Panc1 (cell line): ENCODE results near the gene ABCC4. TPM values are rescaled to one million over a fixed set of nuclear protein-coding genes. Genes with fewer than 3 reads are reported as not detected.

Experiments
- ATAC-seq: fragments of 200-7000 bp; cut with Tn5 transposase; 2 replicates; pipeline ENCODE4 v1.9.1; 2020; ENCODE audit warnings: mild to moderate bottlenecking, moderate library complexity
- BruUV-seq: library from RNA; stranded (reverse); fragments of 400-500 nt; replicated peaks from 2 replicates; lab custom pipeline; 2021; lab: Mats Ljungman, UMichigan
- CTCF ChIA-PET: fragments of 300-600 bp; sonication (Branson Sonifier 250); formaldehyde crosslinking; loops from one replicate; lab custom pipeline; 2022; ENCODE audit warnings: antibody characterized with exemption; lab: Charles Lee
- POLR2A ChIA-PET: fragments of 300-600 bp; sonication (Branson Sonifier 250); formaldehyde crosslinking; loops from one replicate; lab custom pipeline; 2022; ENCODE audit warnings: antibody characterized with exemption; lab: Charles Lee
- DNase-seq: peaks from one replicate; pipeline ENCODE4 v3.0.0-alpha.2; 2010; ENCODE audit warnings: low read depth, low spot score
- H3K27ac ChIP-seq: 2 replicates; pipeline ENCODE4 v1.5.1; 2011; ENCODE audit warnings: mild to moderate bottlenecking, low read length, inconsistent platforms
- H3K27me3 ChIP-seq: fragments of 200-500 bp; sonication (Bioruptor generic); 2 replicates; pipeline ENCODE4 v1.6.0; 2014; ENCODE audit warnings: low read length, inconsistent platforms; ENCODE audit not compliant: control insufficient read depth, insufficient read depth
- H3K36me3 ChIP-seq: fragments of 200-500 bp; sonication (Bioruptor generic); 2 replicates; pipeline ENCODE4 v1.5.1; 2014; ENCODE audit warnings: inconsistent platforms, mild to moderate bottlenecking, low read length, moderate library complexity; ENCODE audit not compliant: control insufficient read depth, insufficient read depth
- H3K4me1 ChIP-seq: 2 replicates; pipeline ENCODE4 v1.5.1; 2011; ENCODE audit warnings: inconsistent platforms, mild to moderate bottlenecking, low read length, moderate library complexity; ENCODE audit not compliant: control insufficient read depth, insufficient read depth
- H3K4me3 ChIP-seq, 2 experiments: 2 replicates each; pipeline ENCODE4 v1.5.1; 2011 to 2012; ENCODE audit warnings: low read depth in 2 of 2, low read length in 2 of 2, mild to moderate bottlenecking in 2 of 2, inconsistent platforms in 1 of 2, moderate library complexity in 1 of 2
- H3K9me3 ChIP-seq: fragments of 200-500 bp; sonication (Bioruptor generic); 2 replicates; pipeline ENCODE4 v1.5.1; 2014; ENCODE audit warnings: low read depth, mild to moderate bottlenecking, inconsistent platforms, low read length, moderate library complexity; ENCODE audit not compliant: control insufficient read depth, insufficient read depth
- POLR2AphosphoS5 ChIP-seq: IDR thresholded peaks from 2 replicates; pipeline ENCODE4 v1.6.1; 2012; ENCODE audit warnings: mild to moderate bottlenecking, low read depth, low read length, moderate library complexity
- SIN3A ChIP-seq: IDR thresholded peaks from 2 replicates; pipeline ENCODE4 v1.6.1; 2012; ENCODE audit warnings: low read depth, mild to moderate bottlenecking, low read length, moderate library complexity, borderline replicate concordance; ENCODE audit not compliant: insufficient read depth
- TCF7L2 ChIP-seq: IDR thresholded peaks from 2 replicates; pipeline ENCODE4 v1.6.1; 2011; ENCODE audit warnings: mild to moderate bottlenecking, low read depth, low read length, inconsistent platforms
- in situ Hi-C: cut with HindIII; loops from 2 replicates; pipeline ENCODE4 v1.10.0; 2016; ENCODE audit warnings: low sequenced_read_pairs, low pct_unique_long_range_greater_than_20kb
- intact Hi-C: fragments of 100-400 bp; cut with micrococcal nuclease; formaldehyde crosslinking; loops from one replicate; pipeline ENCODE4 v1.10.0; 2022; ENCODE audit not compliant: unreplicated experiment
- total RNA-seq: library from RNA; stranded (reverse); gene quantifications from one replicate; pipeline ENCODE4 v1.2.1, GENCODE V29; 2021; ENCODE audit not compliant: unreplicated experiment
- TF ChIP-seq, protein P1 (sequence below): fragments of 450-650 bp; IDR thresholded peaks from 2 replicates; pipeline ENCODE4 v1.5.1; 2017; ENCODE audit warnings: mild to moderate bottlenecking

Gene ABCC4
- total RNA-seq, 1 experiment from 2014 or later, result 69.3 TPM

DNA sequence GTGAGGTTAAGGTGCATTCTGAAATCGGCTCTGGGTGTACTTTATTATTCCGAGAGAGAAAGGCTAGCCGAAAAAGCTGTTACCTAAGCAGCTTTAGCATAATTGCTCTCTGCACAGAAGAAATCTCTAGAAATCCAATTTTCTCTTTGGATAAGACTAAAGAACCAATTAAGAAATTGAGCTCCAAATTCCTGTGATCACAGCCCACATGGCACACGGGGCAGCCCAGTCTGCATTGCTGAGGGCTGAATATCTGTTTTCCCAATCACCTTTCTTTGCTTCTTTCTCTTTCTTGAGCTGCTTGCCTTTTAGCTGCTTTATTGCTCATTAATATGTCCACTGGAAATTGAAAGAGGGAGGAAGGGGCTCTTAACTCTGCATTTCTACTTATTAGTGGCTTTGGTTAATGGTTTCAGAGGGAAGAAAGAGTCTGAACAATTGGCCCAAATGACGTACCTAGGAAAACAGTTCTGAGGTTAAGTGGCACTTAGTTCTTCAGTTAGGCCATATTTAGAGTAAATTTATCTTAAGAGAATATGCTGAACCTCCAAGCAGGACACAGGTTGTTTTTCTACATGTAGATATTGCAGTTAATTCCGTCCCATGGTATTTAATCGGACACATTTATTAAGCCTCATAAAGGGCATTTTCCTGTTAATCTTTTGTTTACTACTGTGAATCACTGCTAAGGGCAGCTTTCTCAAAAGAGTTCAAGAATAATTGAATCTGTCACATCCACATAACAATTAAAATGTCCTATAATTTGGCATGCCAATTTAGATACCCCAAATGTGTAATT lies 265.7 kb downstream of the ABCC4 start:
- Histone ChIP-seq H3K27ac (no peak overlapping the region), H3K4me1 (no peaks in the 10 kb centered on the region), H3K4me3 (no peak overlapping the region), H3K9me3 (no peaks in the 10 kb centered on the region), H3K27me3 (no peaks in the 10 kb centered on the region), H3K36me3 (no peaks in the 10 kb centered on the region; the same call in 1 of the 2 replicates)
- CTCF ChIA-PET, result no interaction called here
- intact Hi-C loops, result no loop called here
- no TSS peak for BruUV-seq
- in situ Hi-C loops, result no loop called here
- POLR2A ChIA-PET, result no interaction called here
- DNase-seq (no peak), ATAC-seq (no peak)
- TF ChIP-seq, protein P1, sequence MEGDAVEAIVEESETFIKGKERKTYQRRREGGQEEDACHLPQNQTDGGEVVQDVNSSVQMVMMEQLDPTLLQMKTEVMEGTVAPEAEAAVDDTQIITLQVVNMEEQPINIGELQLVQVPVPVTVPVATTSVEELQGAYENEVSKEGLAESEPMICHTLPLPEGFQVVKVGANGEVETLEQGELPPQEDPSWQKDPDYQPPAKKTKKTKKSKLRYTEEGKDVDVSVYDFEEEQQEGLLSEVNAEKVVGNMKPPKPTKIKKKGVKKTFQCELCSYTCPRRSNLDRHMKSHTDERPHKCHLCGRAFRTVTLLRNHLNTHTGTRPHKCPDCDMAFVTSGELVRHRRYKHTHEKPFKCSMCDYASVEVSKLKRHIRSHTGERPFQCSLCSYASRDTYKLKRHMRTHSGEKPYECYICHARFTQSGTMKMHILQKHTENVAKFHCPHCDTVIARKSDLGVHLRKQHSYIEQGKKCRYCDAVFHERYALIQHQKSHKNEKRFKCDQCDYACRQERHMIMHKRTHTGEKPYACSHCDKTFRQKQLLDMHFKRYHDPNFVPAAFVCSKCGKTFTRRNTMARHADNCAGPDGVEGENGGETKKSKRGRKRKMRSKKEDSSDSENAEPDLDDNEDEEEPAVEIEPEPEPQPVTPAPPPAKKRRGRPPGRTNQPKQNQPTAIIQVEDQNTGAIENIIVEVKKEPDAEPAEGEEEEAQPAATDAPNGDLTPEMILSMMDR, result no peak
- no peak for TF ChIP-seq SIN3A

DNA sequence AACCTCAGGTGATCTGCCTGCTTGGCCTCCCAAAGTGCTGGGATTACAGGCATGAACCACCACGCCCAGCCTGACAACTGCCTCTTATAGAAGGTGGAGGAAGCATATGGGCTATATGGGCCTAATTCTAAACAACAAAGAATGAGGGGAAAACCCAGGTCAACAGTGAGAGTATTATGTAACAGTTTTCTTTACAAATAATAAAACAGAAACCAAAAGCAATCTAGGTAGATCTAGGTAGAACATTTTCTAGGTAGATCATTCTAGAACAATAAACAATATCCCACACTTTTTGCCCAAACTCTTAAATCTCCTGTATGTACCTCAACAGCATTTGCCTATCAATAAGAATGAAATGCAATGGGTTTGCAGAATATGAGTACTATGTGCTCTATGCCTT lies 267.4 kb downstream of the ABCC4 start:
- Histone ChIP-seq H3K27me3 (no peaks in the 10 kb centered on the region), H3K36me3 (no peaks in the 10 kb centered on the region; the same call in 1 of the 2 replicates), H3K9me3 (no peaks in the 10 kb centered on the region), H3K4me1 (no peaks in the 10 kb centered on the region), H3K27ac (no peak overlapping the region), H3K4me3 (no peak overlapping the region)
- ChIA-PET CTCF (no interaction called here), POLR2A (no interaction called here)
- intact Hi-C loops (no loop called here), in situ Hi-C loops (no loop called here)
- TF ChIP-seq, protein P1, result no peak
- DNase-seq (no peak), ATAC-seq (no peak)
- no TSS peak for BruUV-seq

DNA sequence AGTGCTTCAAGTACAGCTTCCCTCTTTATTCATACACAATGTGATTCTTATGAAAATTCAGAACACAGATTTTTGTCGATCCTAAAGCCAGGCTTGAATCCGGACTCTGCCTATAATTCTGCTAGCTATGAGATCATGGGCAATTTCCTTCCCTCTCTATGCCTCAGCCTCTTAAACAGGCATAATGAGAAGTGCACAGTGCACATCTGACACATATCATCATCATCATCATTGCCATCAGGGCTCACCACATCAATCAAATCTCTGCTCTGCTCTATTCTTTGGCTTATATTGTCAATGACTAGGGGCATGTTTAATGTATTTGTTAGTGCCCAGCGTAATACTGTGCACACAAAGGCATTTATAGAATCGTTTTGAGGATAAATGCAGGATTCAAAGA lies 269.1 kb downstream of the ABCC4 start:
- Histone ChIP-seq H3K27ac (no peak overlapping the region), H3K9me3 (no peaks in the 10 kb centered on the region), H3K4me3 (no peak overlapping the region), H3K27me3 (no peaks in the 10 kb centered on the region), H3K36me3 (no peaks in the 10 kb centered on the region; the same call in 1 of the 2 replicates), H3K4me1 (no peaks in the 10 kb centered on the region)
- no peak for DNase-seq
- no peak for ATAC-seq
- ChIA-PET POLR2A (no interaction called here), CTCF (no interaction called here)
- no peak for TF ChIP-seq TCF7L2
- no peak for TF ChIP-seq POLR2AphosphoS5
- in situ Hi-C loops (no loop called here), intact Hi-C loops (no loop called here)
- BruUV-seq, result no TSS peak
